CD4-positive, alpha-beta T cell treated with Interleukin-6 at 100 ng/mL for 8 hours (primary cell): Measurements from ENCODE around the gene NUP188.

Source experiments
- DNase-seq: peaks from one replicate; pipeline ENCODE4 v3.0.0-alpha.2; 2020; ENCODE audit warnings: mixed read lengths, low spot score

The NUP188 gene

GRCh38 chr9:129007035-129007765 lies 59.7 kb downstream of the NUP188 start:
- DNase-seq = no peak

GRCh38 chr9:129007766-129008468 lies 60.4 kb downstream of the NUP188 start:
- DNase-seq = no peak

- DNase-seq = no peak
These were observed 61.0 kb downstream of the NUP188 start for GRCh38 chr9:129008469-129008965.

- DNase-seq = no peak
These were observed 61.6 kb downstream of the NUP188 start for GRCh38 chr9:129008986-129009583.

- no peak for DNase-seq
These were observed 62.2 kb downstream of the NUP188 start for GRCh38 chr9:129009584-129010141.

- DNase-seq = no peak
These were observed 62.9 kb downstream of the NUP188 start for GRCh38 chr9:129010267-129010975.

GRCh38 chr9:129011170-129011569 lies 63.7 kb downstream of the NUP188 start:
- no peak for DNase-seq

GRCh38 chr9:129011761-129012181 lies 64.3 kb downstream of the NUP188 start:
- no peak for DNase-seq

- no peak for DNase-seq
These were observed 64.8 kb downstream of the NUP188 start for GRCh38 chr9:129012343-129012742.

GRCh38 chr9:129012893-129013448 lies 65.5 kb downstream of the NUP188 start:
- no peak for DNase-seq

GRCh38 chr9:129013674-129014073 lies 66.2 kb downstream of the NUP188 start:
- no peak for DNase-seq

GRCh38 chr9:129014124-129014523 lies 66.6 kb downstream of the NUP188 start:
- DNase-seq = no peak

GRCh38 chr9:129014608-129015007 lies 67.1 kb downstream of the NUP188 start:
- DNase-seq = no peak

- DNase-seq = no peak
These were observed 73.6 kb downstream of the NUP188 start for GRCh38 chr9:129021091-129021490.

- DNase-seq = no peak
These were observed 74.5 kb downstream of the NUP188 start for GRCh38 chr9:129022037-129022436.

GRCh38 chr9:129023036-129023907 lies 75.8 kb downstream of the NUP188 start:
- DNase-seq = no peak

- DNase-seq = no peak
These were observed 76.4 kb downstream of the NUP188 start for GRCh38 chr9:129023908-129024233.

GRCh38 chr9:129026442-129027223 lies 79.1 kb downstream of the NUP188 start:
- DNase-seq = no peak

- DNase-seq = no peak
These were observed 79.8 kb downstream of the NUP188 start for GRCh38 chr9:129027224-129027684.

- peak; percentile 74 for DNase-seq
These were observed 80.2 kb downstream of the NUP188 start for GRCh38 chr9:129027685-129028191.
